GM23248 (cell line): Measurements from ENCODE around the gene TMEM130. TPM values are rescaled to one million over a fixed set of nuclear protein-coding genes. Genes with fewer than 3 reads are reported as not detected.

Experiments
- DNase-seq: peaks from one replicate; pipeline ENCODE4 v3.0.0-alpha.2; 2015
- H2AFZ ChIP-seq: fragments of 200-600 bp; sonication (generic); 2 replicates; pipeline ENCODE4 v1.6.1; 2016; ENCODE audit warnings: antibody characterized with exemption
- H3F3A ChIP-seq: fragments of 200-600 bp; sonication (generic); 2 replicates; pipeline ENCODE4 v1.6.1; 2016; ENCODE audit warnings: mild to moderate bottlenecking, antibody characterized with exemption, mixed run types; ENCODE audit not compliant: insufficient read depth
- H3K27ac ChIP-seq: fragments of 200-600 bp; sonication (generic); 2 replicates; pipeline ENCODE4 v1.5.1; 2016; ENCODE audit warnings: mild to moderate bottlenecking
- H3K27me3 ChIP-seq: fragments of 200-600 bp; sonication (generic); replicated peaks from 2 replicates; pipeline ENCODE4 v1.6.1; 2016; ENCODE audit warnings: mild to moderate bottlenecking; ENCODE audit not compliant: insufficient read depth
- H3K36me3 ChIP-seq: fragments of 200-600 bp; sonication (generic); 2 replicates; pipeline ENCODE4 v1.6.1; 2016; ENCODE audit warnings: low read depth, mild to moderate bottlenecking
- H3K4me1 ChIP-seq: fragments of 200-600 bp; sonication (generic); 2 replicates; pipeline ENCODE4 v1.6.1; 2016; ENCODE audit warnings: mild to moderate bottlenecking; ENCODE audit not compliant: insufficient read depth
- H3K4me2 ChIP-seq: fragments of 200-600 bp; sonication (generic); one replicate; pipeline ENCODE4 v1.6.1; 2016; ENCODE audit warnings: mild to moderate bottlenecking; ENCODE audit not compliant: unreplicated experiment
- H3K4me3 ChIP-seq: fragments of 200-600 bp; sonication (generic); 2 replicates; pipeline ENCODE4 v1.5.1; 2016; ENCODE audit warnings: mild to moderate bottlenecking
- H3K79me2 ChIP-seq: fragments of 200-600 bp; sonication (generic); 2 replicates; pipeline ENCODE4 v1.6.1; 2016; ENCODE audit warnings: mild to moderate bottlenecking; ENCODE audit not compliant: insufficient read depth
- H3K9ac ChIP-seq: fragments of 200-600 bp; sonication (generic); 2 replicates; pipeline ENCODE4 v1.6.1; 2016; ENCODE audit warnings: mild to moderate bottlenecking
- H3K9me2 ChIP-seq: fragments of 200-600 bp; sonication (generic); 2 replicates; pipeline ENCODE4 v1.6.1; 2016; ENCODE audit warnings: mixed run types, mild to moderate bottlenecking, moderate library complexity; ENCODE audit not compliant: insufficient read depth
- H3K9me3 ChIP-seq: fragments of 200-600 bp; sonication (generic); one replicate; pipeline ENCODE4 v1.6.1; 2017; ENCODE audit warnings: low read depth
- H4K20me1 ChIP-seq: fragments of 200-600 bp; sonication (generic); 2 replicates; pipeline ENCODE4 v1.6.0; 2016; ENCODE audit not compliant: insufficient read depth
- EZH2 ChIP-seq: fragments of 200-600 bp; sonication (generic); IDR thresholded peaks from 2 replicates; pipeline ENCODE4 v1.6.1; 2018; ENCODE audit warnings: antibody characterized with exemption, mild to moderate bottlenecking; ENCODE audit not compliant: insufficient read depth, poor library complexity, severe bottlenecking
- EZH2phosphoT487 ChIP-seq: fragments of 200-600 bp; sonication (generic); IDR thresholded peaks from 2 replicates; pipeline ENCODE4 v1.6.1; 2018; ENCODE audit warnings: antibody characterized with exemption, moderate library complexity, mild to moderate bottlenecking, low read depth; ENCODE audit not compliant: insufficient read depth
- WGBS, 2 experiments: methylation state at CpG; one replicate each; pipeline ENCODE4 v1.1.6; 2015 to 2017; ENCODE audit warnings: low lambda C conversion rate in 2 of 2, low coverage in 1 of 2; ENCODE audit errors: missing lambda C conversion rate in 2 of 2; 5-methylcytosine and 5-hydroxymethylcytosine counted together
- in situ Hi-C: fragments of 300-500 bp; cut with MboI; formaldehyde crosslinking; loops from 2 replicates; pipeline ENCODE4 v1.15.0; 2020
- polyA plus RNA-seq: library from polyadenylated mRNA; unstranded; fragments of >200 nt; fragmentation: Nextera tagmentation; extraction: Ambion mirVana; gene quantifications from 2 replicates; pipeline ENCODE4 v1.2.1, GENCODE V29; 2016
- total RNA-seq: library from RNA; depleted of rRNA; stranded (reverse); fragments of >200 nt; shearing (Covaris generic); gene quantifications from 2 replicates; pipeline ENCODE4 v1.2.3, GENCODE V29; 2014

The TMEM130 gene
- total and polyA plus RNA-seq, 2 experiments from 2014 or later: 0.40 TPM; not detected in 1

- Histone ChIP-seq H2AFZ (no peak overlapping the region), H3K4me3 (no peak overlapping the region), H3K4me1 (peaks cover 9% of the 10 kb centered on the region; the same call in 1 of the 2 replicates), H3K36me3 (no peaks in the 10 kb centered on the region), H3K9ac (no peak overlapping the region), H3K9me2 (no peaks in the 10 kb centered on the region), H3K79me2 (no peaks in the 10 kb centered on the region), H3K27me3 (0 out of 2 replicates have a peak, but pooled peaks cover 6% of the 10 kb centered on the region), H3K27ac (no peak overlapping the region), H4K20me1 (no peaks in the 10 kb centered on the region), H3K4me2 (no peak overlapping the region), H3F3A (no peaks in the 10 kb centered on the region), H3K9me3 (no peaks in the 10 kb centered on the region)
- DNase-seq: no peak
- in situ Hi-C loops: no loop called here
- 47 to 65% methylated on average over 1 of the region's 1 CpG for WGBS, 2 experiments
- no peak for TF ChIP-seq EZH2phosphoT487
- no peak for TF ChIP-seq EZH2
Measured at GRCh38 chr7:98821348-98821747, 48.5 kb downstream of the TMEM130 start.

- H3K4me2 ChIP-seq: no peak overlapping the region
- H3F3A ChIP-seq: no peaks in the 10 kb centered on the region
- H3K9ac ChIP-seq: no peak overlapping the region
- 14 to 25% methylated on average over 3 of the region's 3 CpGs for WGBS, 2 experiments
- no peak overlapping the region for H2AFZ ChIP-seq
- in situ Hi-C loops: no loop called here
- no peak for TF ChIP-seq EZH2
- no peak for TF ChIP-seq EZH2phosphoT487
- H3K36me3 ChIP-seq: no peaks in the 10 kb centered on the region
- H3K9me2 ChIP-seq: no peaks in the 10 kb centered on the region
- H3K4me3 ChIP-seq: no peak overlapping the region
- H4K20me1 ChIP-seq: no peaks in the 10 kb centered on the region
- no peak overlapping the region for H3K27ac ChIP-seq
- H3K27me3 ChIP-seq: 0 out of 2 replicates have a peak, but pooled peaks cover 10% of the 10 kb centered on the region
- H3K9me3 ChIP-seq: no peaks in the 10 kb centered on the region
- DNase-seq: no peak
- 0 out of 2 replicates have a peak, but pooled peaks cover under 1% of the 10 kb centered on the region for H3K4me1 ChIP-seq
- H3K79me2 ChIP-seq: no peaks in the 10 kb centered on the region
Measured at GRCh38 chr7:98816967-98817710, 52.7 kb downstream of the TMEM130 start.

GRCh38 chr7:98816241-98816640 is 53.6 kb downstream of the TMEM130 start:
- in situ Hi-C loops: no loop called here
- Histone ChIP-seq H3K9me3 (no peaks in the 10 kb centered on the region), H3K27ac (no peak overlapping the region), H3K9ac (no peak overlapping the region), H3K4me1 (no peaks in the 10 kb centered on the region), H2AFZ (no peak overlapping the region), H3K27me3 (0 out of 2 replicates have a peak, but pooled peaks cover 10% of the 10 kb centered on the region), H3K4me3 (no peak overlapping the region), H3K36me3 (no peaks in the 10 kb centered on the region), H3F3A (no peaks in the 10 kb centered on the region), H3K4me2 (no peak overlapping the region), H3K9me2 (no peaks in the 10 kb centered on the region), H3K79me2 (no peaks in the 10 kb centered on the region), H4K20me1 (no peaks in the 10 kb centered on the region)
- no peak for TF ChIP-seq EZH2phosphoT487
- TF ChIP-seq EZH2: no peak
- 9 to 12% methylated on average over 4 of the region's 4 CpGs for WGBS, 2 experiments
- no peak for DNase-seq

- WGBS, 2 experiments: 6 to 13% methylated on average over 1 of the region's 1 CpG
- TF ChIP-seq EZH2phosphoT487 (no peak), EZH2 (no peak)
- Histone ChIP-seq H3K79me2 (no peaks in the 10 kb centered on the region), H3K9me2 (no peaks in the 10 kb centered on the region), H4K20me1 (no peaks in the 10 kb centered on the region), H3K9me3 (no peaks in the 10 kb centered on the region), H3K36me3 (no peaks in the 10 kb centered on the region), H2AFZ (no peak overlapping the region), H3K4me2 (no peak overlapping the region), H3K27ac (no peak overlapping the region), H3K4me3 (no peak overlapping the region), H3K4me1 (no peaks in the 10 kb centered on the region), H3K9ac (no peak overlapping the region), H3F3A (no peaks in the 10 kb centered on the region), H3K27me3 (0 out of 2 replicates have a peak, but pooled peaks cover 10% of the 10 kb centered on the region)
- in situ Hi-C loops: no loop called here
- no peak for DNase-seq
Measured at GRCh38 chr7:98815313-98815712, 54.5 kb downstream of the TMEM130 start.
